HepG2 (cell line): ENCODE data around the gene RPS6KB2. TPM values are rescaled to one million over a fixed set of nuclear protein-coding genes. Genes with fewer than 3 reads are reported as not detected.
A peak's percentile ranks its signal among the peaks of the same experiment; 100 is the strongest.

Experiments
- ATAC-seq: fragments of 200-7000 bp; cut with Tn5 transposase; 3 replicates; pipeline ENCODE4 v1.9.1; 2020; ENCODE audit warnings: mild to moderate bottlenecking, moderate library complexity
- BruUV-seq: library from RNA; stranded (reverse); fragments of 400-500 nt; replicated peaks from 2 replicates; lab custom pipeline; 2021; lab: Mats Ljungman, UMichigan
- CTCF ChIA-PET: fragments of 300-600 bp; formaldehyde crosslinking; extraction: SDS; loops from one replicate; lab custom pipeline; 2021; ENCODE audit warnings: low total read pairs, inconsistent platforms, low intra/inter-chr PET ratio; lab: Yijun Ruan, JAX
- POLR2A ChIA-PET: fragments of 350-600 bp; sonication (Branson Sonifier 250); formaldehyde crosslinking; loops from one replicate; lab custom pipeline; 2020; ENCODE audit warnings: antibody characterized with exemption, inconsistent platforms; lab: Yijun Ruan, JAX
- DNase-seq: peaks from one replicate; pipeline ENCODE4 v3.0.0-alpha.2; 2015; ENCODE audit warnings: low spot score
- FAIRE-seq: peaks from 3 replicates; lab custom pipeline; 2011; peaks lifted over from hg19 to GRCh38; lab: Jason Lieb, UNC
- H2AFZ ChIP-seq: one replicate; pipeline ENCODE4 v1.6.1; 2011; ENCODE audit warnings: low read length, inconsistent platforms
- H3K27ac ChIP-seq: fragments of 300-600 bp; 3 replicates; pipeline ENCODE4 v1.8.0; 2011; ENCODE audit warnings: mixed run types, mild to moderate bottlenecking, mixed read lengths, low read length, inconsistent platforms; ENCODE audit not compliant: insufficient read depth; ENCODE audit errors: extremely low read length
- H3K27me3 ChIP-seq, 2 experiments: fragments of 200-600 bp in 1 of 2; 2 replicates in 1 of 2; 3 replicates in 1 of 2; pipeline versions ENCODE4 v1.6.0 to v1.8.0; 2011; ENCODE audit warnings: low read length in 2 of 2, mild to moderate bottlenecking in 2 of 2, moderate library complexity in 2 of 2, inconsistent platforms in 1 of 2; ENCODE audit not compliant: insufficient read depth in 2 of 2, control insufficient read depth in 1 of 2
- H3K36me3 ChIP-seq, 2 experiments: fragments of 200-600 bp in 1 of 2; replicated peaks in 1 of 2; 2 replicates in 1 of 2; 3 replicates in 1 of 2; pipeline versions ENCODE4 v1.5.1 to v1.8.0; 2011; ENCODE audit warnings: low read length in 2 of 2, inconsistent platforms in 1 of 2; ENCODE audit not compliant: insufficient read depth in 2 of 2, control insufficient read depth in 1 of 2
- H3K4me1 ChIP-seq: 2 replicates; pipeline ENCODE4 v1.5.1; 2012; ENCODE audit warnings: low read length, inconsistent platforms; ENCODE audit not compliant: insufficient read depth
- H3K4me2 ChIP-seq: 2 replicates; pipeline ENCODE4 v1.6.0; 2011; ENCODE audit warnings: low read depth, low read length, inconsistent platforms
- H3K4me3 ChIP-seq, 3 experiments: fragments of 200-600 bp in 1 of 3; sonication (generic), shearing (Covaris generic) in 1 of 3; replicated peaks in 1 of 3; 2 replicates each; pipeline ENCODE4 v1.5.1; 2011 to 2016; ENCODE audit warnings: low read length in 3 of 3, inconsistent platforms in 2 of 3, low read depth in 2 of 3, mild to moderate bottlenecking in 2 of 3, control low read depth in 1 of 3, mixed read lengths in 1 of 3; ENCODE audit not compliant: insufficient read depth in 1 of 3
- H3K79me2 ChIP-seq: one replicate; pipeline ENCODE4 v1.6.1; 2011; ENCODE audit warnings: low read length, inconsistent platforms; ENCODE audit not compliant: insufficient read depth
- H3K9ac ChIP-seq: 2 replicates; pipeline ENCODE4 v1.6.0; 2011; ENCODE audit warnings: mild to moderate bottlenecking, low read depth, low read length, inconsistent platforms; ENCODE audit not compliant: insufficient read depth
- H3K9me3 ChIP-seq: 2 replicates; pipeline ENCODE4 v1.5.1; 2012; ENCODE audit warnings: mild to moderate bottlenecking, low read length
- H4K20me1 ChIP-seq: 2 replicates; pipeline ENCODE4 v1.6.0; 2011; ENCODE audit warnings: inconsistent platforms, mild to moderate bottlenecking, low read length, moderate library complexity; ENCODE audit not compliant: insufficient read depth
- ATF7-NPFF ChIP-seq: sonication (generic); formaldehyde crosslinking; IDR thresholded peaks from 2 replicates; pipeline ENCODE4 v1.8.1; 2023; ENCODE audit warnings: mild to moderate bottlenecking, low read depth, missing genetic modification reagents, moderate library complexity
- CREB1 ChIP-seq, 2 experiments: fragments of 450-650 bp in 1 of 2; IDR thresholded peaks; 2 replicates each; pipeline ENCODE4 v1.6.1; 2016 to 2017; ENCODE audit warnings: control low read depth in 1 of 2, mild to moderate bottlenecking in 1 of 2, missing compliant biosample characterization in 1 of 2, missing genetic modification characterization in 1 of 2
- HNRNPL ChIP-seq: fragments of 200-400 bp; formaldehyde crosslinking; IDR thresholded peaks from 2 replicates; pipeline ENCODE4 v1.6.1; 2017; ENCODE audit warnings: mild to moderate bottlenecking, low read depth, low read length
- MXD4 ChIP-seq: IDR thresholded peaks from 2 replicates; pipeline ENCODE4 v1.6.1; 2016; ENCODE audit warnings: mild to moderate bottlenecking, missing biosample characterization, missing genetic modification reagents
- PRMT3 ChIP-seq: sonication (generic); formaldehyde crosslinking; IDR thresholded peaks from 2 replicates; pipeline ENCODE4 v1.8.1; 2022; ENCODE audit warnings: low read depth, mild to moderate bottlenecking, moderate library complexity, missing genetic modification reagents, borderline replicate concordance
- RELA ChIP-seq: sonication (generic); formaldehyde crosslinking; IDR thresholded peaks from 2 replicates; pipeline ENCODE4 v1.4.0; 2020; ENCODE audit warnings: missing genetic modification reagents
- SKI ChIP-seq: fragments of 450-650 bp; IDR thresholded peaks from one replicate; pipeline ENCODE4 v1.6.1; 2018; ENCODE audit warnings: mild to moderate bottlenecking; ENCODE audit not compliant: partially characterized antibody
- SMAD3 ChIP-seq: sonication (generic); formaldehyde crosslinking; IDR thresholded peaks from 2 replicates; pipeline ENCODE4 v1.4.0; 2020; ENCODE audit warnings: missing genetic modification reagents
- STAT5B ChIP-seq: sonication (generic); formaldehyde crosslinking; IDR thresholded peaks from 2 replicates; pipeline ENCODE4 v1.4.0; 2020; ENCODE audit warnings: missing genetic modification reagents
- XBP1 ChIP-seq: sonication (generic); formaldehyde crosslinking; IDR thresholded peaks from 2 replicates; pipeline ENCODE4 v1.5.0; 2020; ENCODE audit warnings: missing genetic modification reagents
- ZNF766 ChIP-seq: sonication (generic); formaldehyde crosslinking; IDR thresholded peaks from 2 replicates; pipeline ENCODE4 v1.5.0; 2020; ENCODE audit warnings: missing genetic modification reagents, borderline replicate concordance
- WGBS: methylation state at CpG from one replicate; pipeline ENCODE4 v1.1.6; 2017; ENCODE audit warnings: low lambda C conversion rate; 5-methylcytosine and 5-hydroxymethylcytosine counted together
- in situ Hi-C: cut with HindIII; loops from 2 replicates; pipeline ENCODE4 v1.10.0; 2017; ENCODE audit warnings: low pct_unique_long_range_greater_than_20kb; ENCODE audit not compliant: extremely low pct_ligation_motif_present
- intact Hi-C: fragments of 100-400 bp; cut with micrococcal nuclease; formaldehyde crosslinking; loops from one replicate; pipeline ENCODE4 v1.10.0; 2022; ENCODE audit not compliant: unreplicated experiment
- polyA plus RNA-seq, 8 experiments: library from polyadenylated mRNA; depleted of rRNA in 3 of 8; stranded (reverse) in 7 of 8; unstranded in 1 of 8; fragments of >200 nt; fragmentation: Illumina TruSeq in 4 of 8; extraction: Trizol in 4 of 8; gene quantifications; 2 replicates each; pipeline versions ENCODE4 v1.2.1 to v1.2.3, GENCODE V29; 2011 to 2016; ENCODE audit warnings: low read depth in 4 of 8, missing spikeins in 1 of 8, mixed read lengths in 1 of 8; ENCODE audit not compliant: insufficient read depth in 1 of 8
- total RNA-seq, 5 experiments: library from RNA; depleted of rRNA; stranded (reverse); fragments of >200 nt; fragmentation: Illumina TruSeq; extraction: Trizol; gene quantifications; 2 replicates each; pipeline ENCODE4 v1.2.3, GENCODE V29; 2016; ENCODE audit warnings: low read depth in 1 of 5
- TF ChIP-seq, protein P1 (sequence below): IDR thresholded peaks from 2 replicates; pipeline ENCODE4 v1.6.1; 2016; ENCODE audit warnings: low read depth, control low read depth
- TF ChIP-seq, protein P2 (sequence below): sonication (generic); formaldehyde crosslinking; IDR thresholded peaks from 2 replicates; pipeline ENCODE4 v1.9.0; 2021; ENCODE audit warnings: mild to moderate bottlenecking, missing genetic modification reagents

Gene RPS6KB2
- total and polyA plus RNA-seq, 2 of the 13 experiments (the other 11 are each of a cell fraction or from before 2014, with no cell fraction given): 52.9 to 54.8 TPM

DNA sequence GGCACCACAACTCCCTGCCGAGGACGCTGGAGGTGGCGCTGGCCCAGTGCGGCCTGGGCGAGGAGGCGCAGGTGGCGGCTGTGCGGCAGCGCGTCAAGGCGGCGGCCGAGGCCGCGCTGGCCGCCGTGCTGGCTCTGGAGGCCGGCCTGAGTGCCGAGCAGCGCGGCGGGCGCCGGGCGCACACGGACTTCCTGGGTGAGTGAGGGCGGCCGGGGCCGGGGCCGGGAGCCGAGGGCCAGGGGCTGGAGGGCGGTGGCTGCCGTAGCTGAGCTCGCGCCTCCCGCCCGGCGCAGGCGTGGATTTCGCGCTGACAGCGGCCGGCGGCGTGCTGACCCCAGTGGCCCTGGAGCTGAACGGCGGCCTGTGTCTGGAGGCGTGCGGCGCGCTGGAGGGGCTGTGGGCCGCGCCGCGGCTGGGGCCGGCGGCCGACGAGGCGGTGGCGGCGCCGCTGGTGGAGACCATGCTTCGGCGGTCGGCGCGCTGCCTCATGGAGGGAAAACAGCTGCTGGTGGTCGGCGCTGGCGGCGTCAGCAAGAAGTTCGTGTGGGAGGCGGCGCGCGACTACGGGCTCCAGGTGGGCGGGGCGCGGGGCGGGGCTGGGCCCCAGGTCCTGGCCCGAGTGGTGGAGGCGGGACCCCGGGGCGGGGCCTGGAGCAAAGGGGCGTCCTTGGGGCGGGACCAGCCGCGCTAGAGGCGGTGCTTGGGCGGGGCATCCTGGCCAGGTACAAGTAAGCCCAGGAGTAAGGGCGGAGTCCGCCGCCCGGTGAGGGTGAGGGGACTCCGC is 7.5 kb upstream of the RPS6KB2 start (continued):
- TF ChIP-seq SKI (peak; percentile 54), STAT5B (no peak), XBP1 (no peak), CREB1 (IDR thresholded peaks at IDR 0.05) (no peak), CREB1 (CRISPR knock-in tag; IDR thresholded peaks at IDR 0.05) (no peak), RELA (CRISPR knock-in tag) (no peak), HNRNPL (no peak), PRMT3 (CRISPR knock-in tag) (0 out of 2 replicates have a peak, but pooled peaks have one; percentile 40), MXD4 (CRISPR knock-in tag) (no peak), ZNF766 (peak; percentile 49; the same call in 1 of the 2 replicates), SMAD3 (CRISPR knock-in tag) (no peak)

GRCh38 chr11:67421430-67422031 is 6.8 kb upstream of the RPS6KB2 start:
- no peak for DNase-seq
- Histone ChIP-seq H3K27ac (no peak overlapping the region), H4K20me1 (no peaks in the 10 kb centered on the region), H3K36me3 (no peaks in the 10 kb centered on the region), H3K9me3 (no peaks in the 10 kb centered on the region), H3K4me1 (peaks cover 62% of the 10 kb centered on the region), H3K4me3 (peak overlapping the region; percentile 28 to 70 (median 30); a peak in 4 of 6 replicates), H3K9ac (no peak overlapping the region), H3K79me2 (no peaks in the 10 kb centered on the region), H2AFZ (no peak overlapping the region), H3K27me3 (peaks cover 3 to 29% of the 10 kb centered on the region in 2 experiments; a peak in 3 of 5 replicates), H3K4me2 (peak overlapping the region; percentile 70)
- ATAC-seq: no peak
- WGBS: 58% methylated on average over 19 of the region's 22 CpGs
- in situ Hi-C loops: no loop called here
- CTCF ChIA-PET: no interaction called here
- intact Hi-C loops: no loop called here
- POLR2A ChIA-PET: interaction anchor here (0.8 to 7.4 kb wide), 4 partner anchors 10 to 55 kb away, joined by 4 to 78 read pairs (median 6); partner anchors contain the start of genes PPP1CA and TBC1D10C
- BruUV-seq: no TSS peak
- FAIRE-seq: no peak
- TF ChIP-seq ATF7-NPFF (CRISPR knock-in tag): no peak
- TF ChIP-seq, protein P1, sequence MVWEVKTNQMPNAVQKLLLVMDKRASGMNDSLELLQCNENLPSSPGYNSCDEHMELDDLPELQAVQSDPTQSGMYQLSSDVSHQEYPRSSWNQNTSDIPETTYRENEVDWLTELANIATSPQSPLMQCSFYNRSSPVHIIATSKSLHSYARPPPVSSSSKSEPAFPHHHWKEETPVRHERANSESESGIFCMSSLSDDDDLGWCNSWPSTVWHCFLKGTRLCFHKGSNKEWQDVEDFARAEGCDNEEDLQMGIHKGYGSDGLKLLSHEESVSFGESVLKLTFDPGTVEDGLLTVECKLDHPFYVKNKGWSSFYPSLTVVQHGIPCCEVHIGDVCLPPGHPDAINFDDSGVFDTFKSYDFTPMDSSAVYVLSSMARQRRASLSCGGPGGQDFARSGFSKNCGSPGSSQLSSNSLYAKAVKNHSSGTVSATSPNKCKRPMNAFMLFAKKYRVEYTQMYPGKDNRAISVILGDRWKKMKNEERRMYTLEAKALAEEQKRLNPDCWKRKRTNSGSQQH: 0 out of 2 replicates have a peak, but pooled peaks have one; percentile 8
- TF ChIP-seq, protein P2, sequence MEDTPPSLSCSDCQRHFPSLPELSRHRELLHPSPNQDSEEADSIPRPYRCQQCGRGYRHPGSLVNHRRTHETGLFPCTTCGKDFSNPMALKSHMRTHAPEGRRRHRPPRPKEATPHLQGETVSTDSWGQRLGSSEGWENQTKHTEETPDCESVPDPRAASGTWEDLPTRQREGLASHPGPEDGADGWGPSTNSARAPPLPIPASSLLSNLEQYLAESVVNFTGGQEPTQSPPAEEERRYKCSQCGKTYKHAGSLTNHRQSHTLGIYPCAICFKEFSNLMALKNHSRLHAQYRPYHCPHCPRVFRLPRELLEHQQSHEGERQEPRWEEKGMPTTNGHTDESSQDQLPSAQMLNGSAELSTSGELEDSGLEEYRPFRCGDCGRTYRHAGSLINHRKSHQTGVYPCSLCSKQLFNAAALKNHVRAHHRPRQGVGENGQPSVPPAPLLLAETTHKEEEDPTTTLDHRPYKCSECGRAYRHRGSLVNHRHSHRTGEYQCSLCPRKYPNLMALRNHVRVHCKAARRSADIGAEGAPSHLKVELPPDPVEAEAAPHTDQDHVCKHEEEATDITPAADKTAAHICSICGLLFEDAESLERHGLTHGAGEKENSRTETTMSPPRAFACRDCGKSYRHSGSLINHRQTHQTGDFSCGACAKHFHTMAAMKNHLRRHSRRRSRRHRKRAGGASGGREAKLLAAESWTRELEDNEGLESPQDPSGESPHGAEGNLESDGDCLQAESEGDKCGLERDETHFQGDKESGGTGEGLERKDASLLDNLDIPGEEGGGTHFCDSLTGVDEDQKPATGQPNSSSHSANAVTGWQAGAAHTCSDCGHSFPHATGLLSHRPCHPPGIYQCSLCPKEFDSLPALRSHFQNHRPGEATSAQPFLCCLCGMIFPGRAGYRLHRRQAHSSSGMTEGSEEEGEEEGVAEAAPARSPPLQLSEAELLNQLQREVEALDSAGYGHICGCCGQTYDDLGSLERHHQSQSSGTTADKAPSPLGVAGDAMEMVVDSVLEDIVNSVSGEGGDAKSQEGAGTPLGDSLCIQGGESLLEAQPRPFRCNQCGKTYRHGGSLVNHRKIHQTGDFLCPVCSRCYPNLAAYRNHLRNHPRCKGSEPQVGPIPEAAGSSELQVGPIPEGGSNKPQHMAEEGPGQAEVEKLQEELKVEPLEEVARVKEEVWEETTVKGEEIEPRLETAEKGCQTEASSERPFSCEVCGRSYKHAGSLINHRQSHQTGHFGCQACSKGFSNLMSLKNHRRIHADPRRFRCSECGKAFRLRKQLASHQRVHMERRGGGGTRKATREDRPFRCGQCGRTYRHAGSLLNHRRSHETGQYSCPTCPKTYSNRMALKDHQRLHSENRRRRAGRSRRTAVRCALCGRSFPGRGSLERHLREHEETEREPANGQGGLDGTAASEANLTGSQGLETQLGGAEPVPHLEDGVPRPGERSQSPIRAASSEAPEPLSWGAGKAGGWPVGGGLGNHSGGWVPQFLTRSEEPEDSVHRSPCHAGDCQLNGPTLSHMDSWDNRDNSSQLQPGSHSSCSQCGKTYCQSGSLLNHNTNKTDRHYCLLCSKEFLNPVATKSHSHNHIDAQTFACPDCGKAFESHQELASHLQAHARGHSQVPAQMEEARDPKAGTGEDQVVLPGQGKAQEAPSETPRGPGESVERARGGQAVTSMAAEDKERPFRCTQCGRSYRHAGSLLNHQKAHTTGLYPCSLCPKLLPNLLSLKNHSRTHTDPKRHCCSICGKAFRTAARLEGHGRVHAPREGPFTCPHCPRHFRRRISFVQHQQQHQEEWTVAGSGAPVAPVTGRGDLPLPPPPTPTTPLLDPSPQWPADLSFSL: no peak
